Measurements from ENCODE around the gene CDHR4. TPM values are rescaled to one million over a fixed set of nuclear protein-coding genes. Genes with fewer than 3 reads are reported as not detected.

Gene CDHR4
- total RNA-seq, 1 experiment from 2014 or later: not detected

GRCh38 chr3:49807431-49808114 is 7.9 kb upstream of the CDHR4 start:
- H4K20me1 ChIP-seq (ENCODE audit: low read length): no peaks in the 10 kb centered on the region
- no peak overlapping the region for H3K9ac ChIP-seq (ENCODE audit: low read length)
- H3F3A ChIP-seq (ENCODE audit: low read length, unreplicated experiment): no peaks in the 10 kb centered on the region
- H3K4me2 ChIP-seq (ENCODE audit: low read length): no peak overlapping the region
- POLR2A ChIA-PET (ENCODE audit: unreplicated experiment): no interaction called here
- no peak overlapping the region for H3K27ac ChIP-seq (ENCODE audit: low read length)
- no TSS peak for BruUV-seq (replicated peaks)
- no peaks in the 10 kb centered on the region for H3K9me3 ChIP-seq (ENCODE audit: low read length)
- H3K4me1 ChIP-seq (ENCODE audit: insufficient read depth, low read length): peaks cover 12% of the 10 kb centered on the region; the same call in 1 of the 2 replicates
- ATAC-seq (no peak), DNase-seq (no peak)
- CTCF ChIA-PET: no interaction called here
- no peak overlapping the region for H2AFZ ChIP-seq (ENCODE audit: low read length)
- TF ChIP-seq, protein P1, sequence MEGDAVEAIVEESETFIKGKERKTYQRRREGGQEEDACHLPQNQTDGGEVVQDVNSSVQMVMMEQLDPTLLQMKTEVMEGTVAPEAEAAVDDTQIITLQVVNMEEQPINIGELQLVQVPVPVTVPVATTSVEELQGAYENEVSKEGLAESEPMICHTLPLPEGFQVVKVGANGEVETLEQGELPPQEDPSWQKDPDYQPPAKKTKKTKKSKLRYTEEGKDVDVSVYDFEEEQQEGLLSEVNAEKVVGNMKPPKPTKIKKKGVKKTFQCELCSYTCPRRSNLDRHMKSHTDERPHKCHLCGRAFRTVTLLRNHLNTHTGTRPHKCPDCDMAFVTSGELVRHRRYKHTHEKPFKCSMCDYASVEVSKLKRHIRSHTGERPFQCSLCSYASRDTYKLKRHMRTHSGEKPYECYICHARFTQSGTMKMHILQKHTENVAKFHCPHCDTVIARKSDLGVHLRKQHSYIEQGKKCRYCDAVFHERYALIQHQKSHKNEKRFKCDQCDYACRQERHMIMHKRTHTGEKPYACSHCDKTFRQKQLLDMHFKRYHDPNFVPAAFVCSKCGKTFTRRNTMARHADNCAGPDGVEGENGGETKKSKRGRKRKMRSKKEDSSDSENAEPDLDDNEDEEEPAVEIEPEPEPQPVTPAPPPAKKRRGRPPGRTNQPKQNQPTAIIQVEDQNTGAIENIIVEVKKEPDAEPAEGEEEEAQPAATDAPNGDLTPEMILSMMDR (conservative IDR thresholded peaks at IDR 0.05; ENCODE audit: low read depth, low read length): no peak
- no peak for TF ChIP-seq EZH2phosphoT487 (IDR thresholded peaks at IDR 0.05; ENCODE audit: borderline replicate concordance, low read length)
- no peak for TF ChIP-seq EZH2 (IDR thresholded peaks at IDR 0.05; ENCODE audit: low read length, unreplicated experiment)
- intact Hi-C loops (cut with micrococcal nuclease): no loop called here
- H3K36me3 ChIP-seq (ENCODE audit: low read depth, low read length): no peaks in the 10 kb centered on the region
- no peaks in the 10 kb centered on the region for H3K79me2 ChIP-seq (ENCODE audit: low read length)
- no peak overlapping the region for H3K4me3 ChIP-seq (ENCODE audit: low read length)
- no peaks in the 10 kb centered on the region for H3K9me2 ChIP-seq (replicated peaks; ENCODE audit: low read length)
- H3K27me3 ChIP-seq (ENCODE audit: low read length): no peaks in the 10 kb centered on the region

DNA sequence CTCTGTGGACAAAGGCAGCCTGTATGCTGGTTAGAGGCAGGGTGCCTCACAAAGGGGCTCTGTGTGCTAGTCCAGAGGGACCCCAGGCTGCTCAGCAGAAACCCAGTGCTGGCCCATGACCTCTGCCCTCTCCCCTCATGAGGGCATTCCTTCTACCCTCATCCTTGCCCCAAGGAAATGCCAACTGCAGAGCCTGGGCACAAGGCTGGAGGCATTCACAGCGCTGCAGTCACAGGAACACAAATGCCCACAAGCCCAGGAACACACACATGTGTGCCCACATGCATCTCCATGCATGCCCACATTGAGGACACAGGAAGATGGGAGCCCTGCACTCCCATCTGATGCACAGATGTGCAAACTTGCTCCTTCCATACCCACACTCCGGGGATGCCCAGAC is 7.2 kb upstream of the CDHR4 start:
- Histone ChIP-seq H3F3A (ENCODE audit: low read length, unreplicated experiment) (no peaks in the 10 kb centered on the region), H3K27ac (ENCODE audit: low read length) (no peak overlapping the region), H3K4me1 (ENCODE audit: insufficient read depth, low read length) (peaks cover 12% of the 10 kb centered on the region; the same call in 1 of the 2 replicates), H3K9ac (ENCODE audit: low read length) (no peak overlapping the region), H3K9me3 (ENCODE audit: low read length) (no peaks in the 10 kb centered on the region), H2AFZ (ENCODE audit: low read length) (no peak overlapping the region), H3K27me3 (ENCODE audit: low read length) (no peaks in the 10 kb centered on the region), H3K36me3 (ENCODE audit: low read depth, low read length) (no peaks in the 10 kb centered on the region), H3K4me3 (ENCODE audit: low read length) (no peak overlapping the region), H4K20me1 (ENCODE audit: low read length) (no peaks in the 10 kb centered on the region), H3K4me2 (ENCODE audit: low read length) (no peak overlapping the region), H3K79me2 (ENCODE audit: low read length) (no peaks in the 10 kb centered on the region), H3K9me2 (replicated peaks; ENCODE audit: low read length) (no peaks in the 10 kb centered on the region)
- no peak for ATAC-seq
- TF ChIP-seq EZH2phosphoT487 (IDR thresholded peaks at IDR 0.05; ENCODE audit: borderline replicate concordance, low read length) (no peak), EZH2 (IDR thresholded peaks at IDR 0.05; ENCODE audit: low read length, unreplicated experiment) (no peak)
- POLR2A ChIA-PET (ENCODE audit: unreplicated experiment): no interaction called here
- CTCF ChIA-PET: no interaction called here
- DNase-seq: no peak
- BruUV-seq (replicated peaks): no TSS peak
- intact Hi-C loops (cut with micrococcal nuclease): no loop called here

DNA sequence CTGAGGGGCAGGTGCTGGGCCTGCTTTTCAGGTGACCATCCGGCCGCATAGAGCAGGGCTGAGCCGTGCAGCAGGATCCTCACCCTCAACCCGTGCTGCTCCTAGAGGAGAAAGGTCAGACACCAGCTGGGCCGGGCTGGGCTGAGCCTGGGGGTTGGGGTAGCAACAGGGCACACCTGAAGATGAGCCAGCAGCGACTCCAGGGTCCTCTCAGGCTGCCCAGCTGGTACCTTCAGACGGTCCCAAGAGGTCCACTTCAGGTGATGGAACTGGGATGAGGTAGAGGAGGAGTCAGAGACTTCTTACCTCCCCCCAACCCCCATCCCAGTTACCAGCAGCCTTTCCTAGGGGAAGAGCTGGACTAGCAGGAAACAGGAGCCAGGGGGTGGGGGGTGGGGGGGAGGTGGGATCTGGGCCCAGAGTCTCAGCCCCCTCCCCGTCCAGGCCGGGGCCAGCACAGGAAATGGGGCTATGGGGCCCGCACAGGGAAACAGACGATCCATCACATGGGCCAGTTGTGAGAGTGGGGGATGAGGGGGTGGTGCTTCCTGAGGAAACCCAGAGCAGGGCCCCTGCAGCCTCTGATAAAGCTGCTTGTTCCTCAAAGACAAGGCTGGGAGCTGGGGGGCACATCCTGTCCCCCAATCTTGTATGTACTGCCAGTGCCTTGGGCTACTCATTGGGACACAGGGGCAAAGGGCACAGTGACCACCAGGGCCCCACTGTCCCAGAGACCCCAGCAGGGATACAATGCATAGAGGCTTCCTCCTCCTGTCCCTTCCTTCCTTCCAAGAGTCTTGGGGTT is 6.4 kb upstream of the CDHR4 start:
- TF ChIP-seq, protein P1 (conservative IDR thresholded peaks at IDR 0.05; ENCODE audit: low read depth, low read length): no peak
- no peak for TF ChIP-seq EZH2phosphoT487 (IDR thresholded peaks at IDR 0.05; ENCODE audit: borderline replicate concordance, low read length)
- TF ChIP-seq EZH2 (IDR thresholded peaks at IDR 0.05; ENCODE audit: low read length, unreplicated experiment): no peak
- no peak overlapping the region for H3K9ac ChIP-seq (ENCODE audit: low read length)
- no peak overlapping the region for H3K4me3 ChIP-seq (ENCODE audit: low read length)
- ATAC-seq: no peak
- intact Hi-C loops (cut with micrococcal nuclease): no loop called here
- no peak overlapping the region for H3K27ac ChIP-seq (ENCODE audit: low read length)
- H3K79me2 ChIP-seq (ENCODE audit: low read length): no peaks in the 10 kb centered on the region
- H3K4me1 ChIP-seq (ENCODE audit: insufficient read depth, low read length): peaks cover 12% of the 10 kb centered on the region; the same call in 1 of the 2 replicates
- H3K9me2 ChIP-seq (replicated peaks; ENCODE audit: low read length): no peaks in the 10 kb centered on the region
- no peaks in the 10 kb centered on the region for H3K27me3 ChIP-seq (ENCODE audit: low read length)
- H4K20me1 ChIP-seq (ENCODE audit: low read length): no peaks in the 10 kb centered on the region
- no peaks in the 10 kb centered on the region for H3K9me3 ChIP-seq (ENCODE audit: low read length)
- no peak overlapping the region for H3K4me2 ChIP-seq (ENCODE audit: low read length)
- BruUV-seq (replicated peaks): no TSS peak
- CTCF ChIA-PET: no interaction called here
- no peak for DNase-seq
- H2AFZ ChIP-seq (ENCODE audit: low read length): no peak overlapping the region
- H3F3A ChIP-seq (ENCODE audit: low read length, unreplicated experiment): no peaks in the 10 kb centered on the region
- POLR2A ChIA-PET (ENCODE audit: unreplicated experiment): no interaction called here
- no peaks in the 10 kb centered on the region for H3K36me3 ChIP-seq (ENCODE audit: low read depth, low read length)
